ENCODE data around the gene SHROOM1.

SHROOM1 gene

DNA sequence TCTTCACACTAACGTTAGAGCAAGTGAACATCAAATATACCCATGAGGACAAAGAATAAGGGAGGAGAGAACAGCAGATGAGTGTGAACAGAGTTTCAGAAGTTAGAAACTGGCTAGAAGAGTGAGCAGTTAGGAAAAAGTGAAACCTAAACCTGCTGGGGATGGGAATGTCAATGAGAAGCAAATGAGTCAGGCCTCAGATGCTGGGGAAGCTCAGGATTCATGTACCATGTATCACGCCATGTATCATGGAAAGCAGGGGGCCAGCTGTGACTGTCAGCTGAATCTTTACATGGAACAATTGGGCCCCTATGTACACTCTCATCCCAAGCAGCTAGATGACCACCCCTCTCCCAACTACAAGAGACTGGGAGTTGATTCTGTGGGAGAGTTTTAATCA, 19.6 kb upstream of the SHROOM1 start:
- DNase-seq (ENCODE audit: low read depth): no peak

DNA sequence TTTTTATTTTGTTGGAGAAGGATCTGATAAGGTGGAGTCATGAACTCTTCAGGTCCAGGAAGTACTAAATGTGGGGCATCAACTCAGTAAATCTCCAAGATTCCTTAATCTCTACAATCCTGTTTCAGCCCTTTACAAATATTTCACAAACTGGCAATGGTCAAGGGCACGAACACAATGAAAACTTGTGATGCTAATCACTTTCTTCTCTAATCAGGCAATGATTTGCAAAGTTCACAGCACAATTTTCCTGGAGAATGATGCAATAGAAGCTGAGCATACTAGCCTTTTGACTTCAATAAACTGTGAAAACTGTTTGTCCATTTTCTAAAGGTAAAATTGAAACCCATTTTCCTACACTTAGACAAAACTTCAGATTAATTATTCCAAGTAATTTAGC, 18.9 kb upstream of the SHROOM1 start:
- no peak for DNase-seq (ENCODE audit: low read depth)

DNA sequence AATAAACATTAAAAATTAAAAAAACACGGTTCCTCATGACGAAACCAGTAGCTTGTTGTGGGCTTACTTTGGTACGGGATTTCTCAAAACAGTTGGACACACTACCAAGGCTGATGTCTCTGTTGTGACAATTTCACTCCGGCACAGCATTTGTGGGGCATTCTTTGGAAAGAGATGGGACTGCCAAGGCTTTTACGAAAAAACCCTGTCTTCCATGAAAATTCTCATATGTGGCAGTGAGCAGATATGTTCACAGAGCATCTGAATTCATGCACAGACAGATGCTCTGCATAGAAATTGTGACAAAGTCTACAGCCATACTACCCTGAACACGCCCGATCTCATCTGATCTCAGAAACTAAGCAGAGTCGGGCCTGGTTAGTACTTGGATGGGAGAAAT, 17.8 kb upstream of the SHROOM1 start:
- no peak for DNase-seq (ENCODE audit: low read depth)

DNA sequence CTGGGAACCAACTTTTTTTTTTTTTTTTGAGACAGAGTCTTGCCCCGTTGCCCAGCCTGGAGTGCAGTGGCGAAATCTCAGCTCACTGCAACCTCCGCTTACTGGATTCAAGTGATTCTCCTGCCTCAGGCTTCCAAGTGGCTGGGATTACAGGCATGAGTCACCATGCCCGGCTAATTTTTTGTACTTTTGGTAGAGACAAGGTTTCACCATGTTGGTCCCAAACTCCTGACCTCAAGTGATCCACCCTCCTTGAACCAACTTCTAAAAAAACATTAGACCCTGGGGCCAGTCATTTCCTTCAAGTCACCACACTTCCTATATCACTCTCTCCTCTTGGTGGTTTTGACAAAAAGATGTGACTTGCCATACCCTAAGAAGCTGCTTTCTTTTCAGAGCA, 10.9 kb upstream of the SHROOM1 start:
- DNase-seq (ENCODE audit: low read depth): no peak

DNA sequence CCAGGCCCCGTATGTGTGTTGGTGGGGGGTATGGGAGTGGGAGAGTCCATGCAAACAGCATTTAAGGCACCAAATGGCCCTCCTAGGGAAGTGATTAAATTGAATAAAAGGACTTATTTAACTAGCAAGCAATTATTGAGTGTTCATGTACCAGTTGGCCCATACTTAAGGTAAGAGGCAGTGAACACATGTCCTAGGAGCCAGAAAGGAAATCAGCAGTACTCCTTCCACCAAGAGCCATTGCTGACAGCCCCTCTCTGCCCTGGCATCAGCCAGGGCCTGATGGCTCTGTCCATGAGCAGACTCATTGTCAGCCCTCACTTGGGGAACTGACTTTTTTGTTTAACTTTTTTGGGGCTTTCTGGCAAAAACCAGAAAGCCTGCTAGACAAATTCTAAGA, 10.4 kb upstream of the SHROOM1 start:
- no peak for DNase-seq (ENCODE audit: low read depth)

DNA sequence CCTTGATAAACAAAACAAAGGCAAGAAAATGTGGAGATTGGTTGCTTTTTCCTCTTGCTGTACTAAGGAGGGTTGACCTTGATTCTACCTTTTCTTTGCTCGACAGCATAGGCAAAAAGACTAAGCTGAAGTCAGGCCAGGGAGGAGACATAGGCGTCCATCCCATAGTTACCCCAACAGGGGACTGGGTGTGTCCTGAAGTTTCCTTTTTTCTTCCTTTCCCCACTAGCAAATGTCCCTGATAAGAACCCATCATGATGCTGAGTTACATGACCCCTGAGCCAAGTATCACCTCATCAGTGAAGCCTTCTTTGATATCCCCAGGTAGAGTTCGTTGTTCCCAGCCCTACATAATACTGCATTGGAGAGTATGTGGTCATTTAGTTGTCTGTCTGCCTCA, 9.9 kb upstream of the SHROOM1 start:
- DNase-seq (ENCODE audit: low read depth): no peak

DNA sequence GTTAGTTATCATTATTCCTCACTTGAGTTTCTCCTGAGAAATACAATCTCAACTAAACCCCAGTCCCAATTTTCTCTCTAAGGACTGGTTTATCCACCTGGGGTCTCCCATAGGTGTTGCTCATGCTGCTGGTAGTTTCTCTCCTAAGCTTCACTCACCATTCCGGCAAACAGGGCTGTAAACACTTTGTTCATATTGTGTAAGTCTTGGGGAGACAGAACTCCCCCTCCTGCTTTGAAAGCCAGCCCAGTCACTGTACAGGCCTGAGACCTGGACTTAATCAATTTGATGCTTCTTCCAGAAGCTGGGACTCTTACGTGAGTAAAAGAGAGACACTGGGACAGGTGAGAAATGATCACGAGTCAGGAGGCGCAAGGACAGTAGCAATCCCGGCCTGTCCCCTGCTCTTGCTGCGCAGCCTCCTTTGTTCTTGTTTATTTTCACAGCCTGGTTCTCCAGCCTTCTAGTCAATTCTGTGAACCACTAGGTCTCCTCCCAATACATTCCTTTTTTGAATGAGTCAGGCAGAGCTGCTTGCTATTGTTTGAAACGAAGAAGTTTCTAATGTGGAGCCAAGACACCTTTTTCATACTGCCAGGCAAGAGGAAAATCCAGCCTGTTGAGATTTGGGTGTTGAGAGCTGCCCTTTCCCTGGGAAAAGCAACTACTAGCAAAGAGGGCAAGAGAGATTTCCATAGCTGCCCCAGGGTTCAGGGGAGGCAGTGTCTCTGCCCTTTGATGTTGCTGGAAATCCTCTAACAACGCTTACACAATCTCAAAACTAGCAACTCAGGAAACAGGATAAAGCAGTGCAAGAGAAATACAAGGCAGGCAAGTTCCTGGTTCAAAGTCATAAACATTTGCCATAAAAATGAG, 9.2 kb upstream of the SHROOM1 start:
- DNase-seq (ENCODE audit: low read depth): no peak

DNA sequence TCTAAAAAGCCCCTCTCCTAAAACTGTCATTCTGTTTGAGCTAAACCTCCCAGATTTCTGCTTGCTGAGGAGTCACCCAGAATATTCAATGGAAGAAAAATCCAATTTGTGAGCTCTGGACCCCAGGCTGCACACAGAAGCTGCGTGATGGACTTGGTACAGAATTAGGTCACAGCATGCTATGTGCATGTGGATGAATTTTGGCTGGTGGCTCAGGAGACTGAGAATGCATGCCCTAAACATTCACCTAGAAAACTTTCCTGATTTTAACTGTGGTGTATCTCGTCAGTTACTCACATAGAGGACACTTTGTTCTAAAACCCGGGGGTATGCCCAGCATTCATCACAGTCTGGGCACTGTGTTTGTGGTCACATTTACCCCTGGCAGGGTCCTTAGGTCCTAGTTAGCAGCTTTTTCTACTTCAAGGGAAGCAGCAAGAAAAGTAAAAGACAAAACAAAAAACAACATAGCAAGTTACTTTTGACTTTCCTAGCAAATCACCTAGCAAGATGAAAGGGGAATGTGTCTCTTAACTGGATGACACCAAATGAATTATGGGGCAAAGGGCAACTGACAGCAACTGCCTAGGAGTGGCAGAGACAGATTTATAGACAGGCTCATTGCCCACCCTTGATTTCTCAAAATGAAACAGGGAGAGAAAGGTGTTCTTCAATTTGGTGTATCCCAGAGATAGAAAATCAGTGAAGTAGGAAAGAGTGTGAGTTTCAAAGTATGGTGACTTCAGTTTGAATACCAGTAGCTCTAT, 8.3 kb upstream of the SHROOM1 start:
- DNase-seq (ENCODE audit: low read depth): no peak

DNA sequence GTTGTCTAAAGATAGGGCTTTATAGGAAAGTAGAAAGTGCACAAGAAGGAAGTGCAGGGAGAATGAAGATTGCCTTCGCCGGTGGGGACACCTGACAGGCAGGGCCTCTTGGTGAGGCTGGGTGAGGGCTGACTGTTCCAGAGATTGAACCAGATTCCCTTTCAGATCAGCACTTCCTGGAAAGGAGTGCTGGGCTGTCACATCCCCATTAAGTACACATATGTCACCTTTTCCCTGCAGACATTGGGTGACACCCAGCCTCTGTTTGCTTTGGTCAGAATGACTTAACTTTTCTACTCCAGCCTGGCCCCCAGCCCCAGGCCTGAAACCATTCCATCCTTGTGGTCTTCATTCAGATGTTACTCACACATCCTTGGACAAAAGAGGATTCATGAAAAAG, 7.4 kb upstream of the SHROOM1 start:
- no peak for DNase-seq (ENCODE audit: low read depth)

DNA sequence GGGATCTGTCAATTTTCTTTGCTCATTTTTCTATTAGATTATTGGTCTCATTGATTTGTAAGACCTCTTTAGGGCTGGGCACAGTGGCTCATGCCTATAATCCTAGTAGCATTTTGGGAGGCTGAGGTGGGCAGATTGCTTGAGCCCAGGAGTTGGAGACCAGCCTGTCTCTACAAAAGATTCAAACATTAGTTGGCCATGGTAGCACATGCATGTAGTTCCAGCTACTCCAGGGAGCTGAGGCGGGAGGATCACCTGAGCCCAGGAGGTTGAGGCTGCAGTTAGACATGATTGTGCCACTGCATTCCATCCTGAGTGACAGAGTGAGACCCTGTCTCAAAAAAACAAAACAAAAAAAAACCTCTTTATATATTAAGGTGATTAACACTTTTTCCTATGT, 6.4 kb upstream of the SHROOM1 start:
- no peak for DNase-seq (ENCODE audit: low read depth)

DNA sequence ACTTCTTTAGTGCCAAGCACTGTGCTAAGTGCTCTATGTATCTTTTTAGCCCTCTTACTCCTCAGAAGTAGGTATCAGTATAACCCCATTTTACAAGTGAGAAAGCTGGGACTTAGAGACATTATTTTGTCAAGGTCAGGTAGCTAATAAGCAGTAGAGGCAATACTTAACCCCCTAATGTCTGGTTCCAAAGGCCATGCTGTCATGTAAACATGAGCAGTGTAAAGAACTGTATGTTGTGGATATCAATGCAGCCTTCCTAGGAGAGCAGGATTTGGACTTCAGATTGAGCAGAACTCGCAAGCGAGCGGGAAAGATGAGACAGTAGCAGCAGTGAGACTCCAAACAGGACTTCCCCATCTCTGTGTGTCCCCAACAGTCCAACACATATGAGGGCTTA, 3.6 kb upstream of the SHROOM1 start:
- DNase-seq (ENCODE audit: low read depth): no peak

DNA sequence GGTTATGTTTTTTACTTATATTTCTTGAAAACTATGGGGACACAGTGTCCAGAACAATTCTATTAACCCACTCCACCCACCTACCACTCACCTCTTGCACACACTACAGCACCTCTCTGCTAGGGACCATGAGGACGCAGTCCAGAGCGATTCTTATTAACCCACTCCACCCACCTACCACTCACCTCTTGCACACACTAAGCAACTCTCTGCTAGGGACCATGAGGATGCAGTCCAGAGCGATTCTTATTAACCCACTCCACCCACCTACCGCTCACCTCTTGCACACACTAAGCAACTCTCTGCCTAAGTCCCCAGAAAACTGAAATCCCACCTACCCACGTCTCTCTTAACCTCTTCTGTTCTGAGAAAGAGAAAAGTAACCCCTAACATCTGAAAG, 2.2 kb upstream of the SHROOM1 start:
- no peak for DNase-seq (ENCODE audit: low read depth)

DNA sequence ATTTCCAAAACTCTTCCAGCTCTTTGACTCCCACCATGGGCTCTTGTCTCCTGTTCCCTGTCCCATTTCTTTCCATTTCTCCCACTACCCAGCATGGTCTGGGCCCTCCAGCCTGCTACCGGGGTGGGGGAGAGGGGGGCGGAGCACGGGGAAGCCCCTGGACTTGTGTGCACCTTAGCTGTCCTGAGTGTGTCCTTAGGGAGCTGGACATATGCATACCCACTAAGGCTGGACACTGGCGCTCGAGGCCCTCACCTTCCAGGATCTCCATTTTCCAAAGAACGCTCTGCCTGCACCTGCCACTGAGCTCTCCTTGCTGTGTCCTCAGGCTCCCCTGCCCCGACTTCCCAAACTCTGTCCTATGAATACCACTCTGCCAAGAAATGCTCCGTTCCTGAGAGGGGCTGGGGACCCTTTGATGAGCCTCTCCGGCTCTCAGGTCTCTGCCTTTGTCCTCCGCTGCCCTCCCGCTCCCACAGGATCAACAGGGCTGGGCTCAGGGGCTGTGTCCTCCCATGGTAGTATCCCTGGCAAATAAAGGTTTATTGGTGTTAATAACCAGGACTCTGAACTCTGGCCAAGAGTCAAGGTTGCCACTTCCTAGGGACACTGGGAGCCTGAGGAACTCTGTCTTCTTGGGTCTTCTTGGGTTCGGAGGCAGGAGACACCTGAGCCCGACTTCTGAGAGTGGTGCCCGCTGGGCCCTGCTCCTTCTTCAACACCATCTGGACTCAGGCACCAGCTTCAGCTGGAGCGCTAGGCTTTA, 831 bp upstream of the SHROOM1 start:
- DNase-seq (ENCODE audit: low read depth): no peak

DNA sequence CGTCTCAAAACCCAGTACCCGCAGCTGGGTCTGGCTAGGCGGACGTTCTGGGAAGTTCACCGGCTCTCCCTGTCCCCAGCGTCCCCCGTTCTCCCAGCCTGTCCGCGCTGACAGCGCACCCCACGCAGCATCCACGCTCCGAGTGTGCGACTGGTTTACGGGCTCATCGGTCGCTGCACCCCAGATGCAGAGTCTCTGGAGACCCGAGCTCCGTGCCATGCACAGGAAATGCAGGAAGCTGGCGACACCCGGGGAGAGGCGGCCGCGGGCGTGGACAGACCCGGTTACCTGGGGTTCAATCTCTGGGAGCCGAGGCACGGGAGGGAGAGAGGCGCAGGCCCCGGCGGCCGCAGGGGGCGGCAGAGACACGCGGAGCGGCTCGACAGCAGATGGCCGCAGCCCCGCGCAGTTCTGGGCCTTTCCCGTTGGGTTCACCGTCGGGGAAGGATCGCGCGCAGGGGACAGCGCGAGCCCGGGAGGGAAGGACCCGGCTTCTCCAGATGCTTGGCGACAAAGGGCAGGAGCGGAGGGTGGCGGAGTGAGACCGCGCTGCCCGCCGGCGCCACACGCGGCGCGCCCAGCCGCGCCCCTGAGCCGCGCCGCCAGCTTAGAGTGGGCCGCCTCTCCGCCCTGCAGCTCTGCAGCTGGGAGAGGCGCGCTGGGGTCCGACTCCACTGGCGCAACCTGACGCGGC, 558 bp downstream of the SHROOM1 start:
- peak; percentile 54 for DNase-seq (ENCODE audit: low read depth)

DNA sequence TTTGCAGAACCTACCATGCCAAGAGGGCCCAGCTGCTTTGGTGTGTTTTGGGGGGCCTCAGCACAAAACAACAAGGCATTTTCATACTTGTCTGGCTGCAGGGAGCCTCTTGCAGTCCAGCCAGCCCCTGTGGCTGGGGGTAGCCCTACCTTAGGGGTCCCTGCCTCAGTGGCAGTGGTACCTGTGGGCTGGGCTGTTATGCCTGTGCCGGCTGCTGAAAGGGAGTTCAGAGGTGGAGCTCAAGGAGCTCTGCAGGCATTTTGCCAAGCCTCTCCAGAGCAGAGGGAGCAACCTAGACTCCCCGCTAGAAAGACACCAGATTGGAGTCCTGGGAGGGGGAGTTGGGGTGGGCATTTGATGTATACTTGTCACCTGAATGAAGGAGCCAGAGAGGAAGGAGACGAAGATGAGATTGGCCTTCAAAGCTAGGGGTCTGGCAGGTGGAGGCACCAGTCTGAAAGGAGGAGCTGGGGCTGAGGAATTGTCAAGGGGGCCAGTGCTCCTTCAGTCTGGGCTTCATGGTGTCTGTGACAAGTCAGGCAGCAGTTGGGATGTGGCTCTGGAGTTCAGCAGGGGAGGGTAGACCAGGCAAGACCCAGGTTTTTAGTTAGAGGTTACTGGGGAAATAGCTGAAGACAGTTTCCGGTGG, 1.5 kb downstream of the SHROOM1 start:
- DNase-seq (ENCODE audit: low read depth): no peak

DNA sequence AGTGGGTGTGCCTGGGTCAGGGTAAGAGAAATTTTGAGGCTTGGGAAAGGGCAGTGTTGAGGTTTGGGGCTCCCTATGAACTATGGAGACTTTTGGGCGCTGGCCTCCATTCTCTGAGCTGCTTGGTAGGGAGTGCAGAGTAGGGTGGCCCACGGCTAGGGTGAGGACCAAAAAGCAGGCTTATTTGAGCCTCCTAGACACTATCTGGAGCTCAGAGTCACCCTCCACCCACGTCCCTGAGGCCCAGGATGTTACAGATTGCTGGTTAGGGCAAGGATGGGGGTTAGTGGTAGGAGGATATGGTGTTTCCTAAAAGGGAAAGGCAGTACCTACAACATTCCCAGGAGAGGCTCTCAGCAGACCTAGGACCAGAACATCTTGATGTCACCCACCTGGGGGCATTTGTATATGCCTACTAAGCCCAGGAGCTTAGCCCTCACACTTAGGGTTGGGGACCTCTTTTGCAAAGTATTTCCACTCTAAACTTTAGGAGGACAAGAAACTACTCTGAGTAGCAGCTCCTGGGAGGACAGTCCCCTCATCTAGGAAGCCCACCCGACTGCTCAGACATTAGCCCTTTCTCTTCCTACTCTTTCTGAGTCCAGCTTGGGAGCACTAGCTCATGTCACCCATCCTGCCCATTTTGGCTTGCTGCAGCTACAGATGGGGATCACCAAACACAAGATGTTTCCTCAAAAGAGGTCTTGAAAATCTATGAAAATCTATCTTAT, 2.3 kb downstream of the SHROOM1 start:
- DNase-seq (ENCODE audit: low read depth): no peak

DNA sequence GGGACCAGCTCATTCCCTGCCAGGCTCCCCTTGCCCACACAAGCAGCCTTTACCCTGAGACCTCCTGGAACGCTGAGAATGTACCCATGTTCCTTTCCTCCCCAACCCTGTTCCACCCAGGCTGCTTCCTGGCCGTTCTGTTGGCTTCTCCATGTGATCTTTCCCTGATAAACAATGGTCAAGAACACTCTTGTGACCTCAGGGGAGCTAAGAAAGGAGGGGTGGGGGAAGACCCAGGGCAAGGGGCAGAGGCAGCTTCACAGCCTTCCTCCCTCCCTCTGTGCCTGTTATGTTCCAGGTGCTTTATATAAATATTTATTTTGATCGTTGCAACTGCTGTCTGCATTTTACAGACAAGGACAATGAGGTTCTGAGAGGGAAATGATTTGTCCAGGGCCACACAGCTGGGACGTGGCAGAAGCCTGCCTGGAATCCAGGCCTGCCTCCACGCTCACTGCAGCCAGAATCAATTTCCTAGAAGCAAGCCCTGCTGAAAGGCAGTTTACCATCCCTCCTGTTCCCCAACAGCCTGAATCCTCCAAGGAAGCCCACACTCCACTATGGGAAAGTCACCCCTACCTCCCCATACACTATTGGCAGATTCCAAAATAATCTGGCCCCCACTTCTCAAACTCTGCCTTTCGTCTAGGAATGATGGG, 3.9 kb downstream of the SHROOM1 start:
- DNase-seq (ENCODE audit: low read depth): no peak

DNA sequence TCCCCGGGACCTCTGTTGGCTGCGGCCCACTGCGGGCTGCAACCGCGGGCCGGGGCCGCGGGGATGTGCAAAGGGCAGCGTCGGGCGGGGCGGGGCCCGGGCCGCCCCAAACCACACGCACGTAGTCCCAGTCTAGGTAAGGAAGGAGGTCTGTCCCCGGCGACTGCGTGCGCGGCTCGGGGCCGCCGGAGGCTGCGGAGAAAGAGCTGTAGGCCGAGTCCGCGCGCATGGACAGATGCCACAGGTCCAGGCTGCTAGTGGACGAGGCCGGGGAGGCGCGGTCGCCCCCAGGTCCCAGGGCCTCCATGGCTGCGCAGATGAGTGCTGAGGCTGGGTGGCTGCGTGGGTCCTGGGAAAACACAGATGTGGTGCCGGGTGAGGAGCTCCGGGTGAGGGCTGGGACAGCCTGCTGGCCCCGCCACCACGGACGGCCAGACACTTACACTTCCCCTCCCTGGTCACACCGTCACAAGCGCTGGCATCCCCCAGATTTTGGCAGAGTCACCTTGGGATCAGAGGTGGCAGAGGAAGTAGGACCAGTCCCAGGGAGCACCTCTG, 4.5 kb downstream of the SHROOM1 start:
- no peak for DNase-seq (ENCODE audit: low read depth)

DNA sequence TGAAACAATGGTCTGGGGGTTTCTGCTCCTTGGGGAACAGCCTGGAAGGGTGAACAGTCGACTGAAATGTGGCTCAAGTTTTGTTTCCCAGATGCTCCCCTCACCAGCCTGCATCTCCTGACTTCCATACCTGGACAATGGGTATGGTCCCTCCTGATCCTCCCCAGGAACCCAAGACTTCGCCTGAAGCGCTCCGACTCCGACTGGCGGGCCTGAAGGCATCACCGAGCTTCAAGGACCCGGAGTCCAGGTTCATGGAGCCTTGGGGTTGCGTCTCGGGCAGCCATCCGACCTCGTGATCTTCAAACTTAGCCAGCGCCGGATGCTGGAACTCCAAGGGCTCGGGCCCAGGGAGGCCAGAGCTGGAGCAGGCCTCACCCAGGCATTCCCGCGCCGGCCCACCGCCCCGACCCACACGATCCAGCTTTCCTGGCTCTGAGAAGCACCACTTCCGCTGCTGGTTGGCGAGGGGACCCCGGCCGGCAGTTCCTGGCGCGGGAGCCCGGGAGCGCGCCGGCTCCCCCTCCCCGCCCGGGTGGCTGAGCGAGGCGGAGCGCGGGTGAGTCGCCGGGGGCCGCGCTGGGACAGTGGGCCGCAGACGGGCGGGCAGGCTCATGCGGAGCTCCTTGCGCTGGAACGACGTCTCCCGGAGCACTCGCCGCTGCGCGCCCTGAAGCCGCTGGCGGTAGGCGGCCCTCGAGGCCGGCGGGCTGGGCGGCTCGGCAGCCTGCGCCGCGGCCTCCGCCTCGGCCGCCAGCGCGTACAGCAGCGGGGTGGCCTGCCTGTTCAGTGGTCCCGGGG, 5.2 kb downstream of the SHROOM1 start:
- no peak for DNase-seq (ENCODE audit: low read depth)

Measured in activated T-cell treated with anti-CD3 and anti-CD28 coated beads for 24 hours (primary cell).